Omental fat pad (tissue), 4 donors: ENCODE measurements around the gene EIPR1. TPM values are rescaled to one million over a fixed set of nuclear protein-coding genes. Genes with fewer than 3 reads are reported as not detected.

Experiments used
- ATAC-seq: fragments of 150-250 bp; one replicate; pipeline ENCODE4 v1.9.1; 2016; ENCODE audit warnings: mild to moderate bottlenecking, moderate library complexity; ENCODE audit not compliant: low FRiP score
- DNase-seq: peaks from one replicate; pipeline ENCODE4 v3.0.0-alpha.2; 2019; ENCODE audit warnings: low spot score
- total RNA-seq, 4 donors: library from RNA; depleted of rRNA; stranded (reverse); fragments of >200 nt; gene quantifications; one replicate each; pipeline ENCODE4 v1.1.0, GENCODE V29; 2016
- TF ChIP-seq, protein P1 (sequence below), 3 donors: fragments of 450-650 bp; IDR thresholded peaks; one replicate each; pipeline ENCODE4 v1.5.1; 2016 to 2017; ENCODE audit warnings: antibody characterized with exemption in 3 of 3, mild to moderate bottlenecking in 3 of 3, moderate library complexity in 2 of 3

EIPR1 gene
- total RNA-seq, 4 donors from 2014 or later, result 18.5 to 29.8 (median 21.5) TPM

DNA sequence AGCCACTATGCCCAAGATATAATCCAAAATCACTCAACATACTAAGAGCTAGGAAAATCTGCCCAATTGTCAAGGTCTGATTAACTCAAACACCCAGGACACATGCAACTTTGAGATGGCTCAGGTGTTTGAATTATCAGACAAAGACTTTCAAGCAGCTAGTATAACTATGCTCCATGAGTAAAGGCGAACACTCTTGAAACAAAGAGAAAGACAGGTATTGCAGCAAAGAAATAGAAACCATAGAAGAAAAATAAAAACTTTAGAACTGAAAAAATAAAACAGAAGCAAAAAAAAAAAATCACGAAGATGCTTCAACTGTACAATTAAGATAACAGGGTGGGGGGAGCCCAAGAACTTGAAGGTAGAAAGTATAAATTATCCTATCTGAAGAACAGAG lies 214.2 kb downstream of the EIPR1 start:
- no peak for ATAC-seq

DNA sequence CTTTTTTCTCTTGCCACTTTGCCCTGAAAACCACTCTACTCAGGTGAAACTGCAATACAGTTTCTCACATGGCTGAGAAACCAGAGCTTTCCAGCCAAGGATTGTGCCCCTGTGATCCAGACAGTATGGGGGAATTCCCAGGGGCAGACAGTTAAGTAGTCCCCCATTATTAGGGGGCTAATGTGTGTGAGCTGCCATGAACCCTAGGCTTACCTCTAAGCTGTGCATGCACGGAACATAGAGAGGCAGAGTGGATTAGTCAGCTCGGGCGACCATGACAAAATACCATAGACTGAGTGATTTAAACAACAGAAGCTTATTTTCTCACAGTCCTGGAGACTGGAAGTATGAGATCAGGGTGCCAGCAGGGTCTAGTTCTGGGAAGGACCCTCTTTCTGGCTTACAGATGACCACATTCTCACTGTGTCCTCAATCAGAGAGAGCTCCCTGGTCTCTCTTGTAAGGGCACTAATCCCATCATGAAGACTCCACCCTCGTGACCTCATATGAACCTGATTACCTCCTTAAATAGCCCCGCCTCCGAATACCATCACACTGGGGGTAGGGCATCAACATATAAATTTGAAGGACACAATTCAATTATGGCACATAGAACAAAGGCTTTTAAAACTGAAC lies 215.1 kb downstream of the EIPR1 start:
- no peak for DNase-seq
- no peak for ATAC-seq
- TF ChIP-seq, protein P1, sequence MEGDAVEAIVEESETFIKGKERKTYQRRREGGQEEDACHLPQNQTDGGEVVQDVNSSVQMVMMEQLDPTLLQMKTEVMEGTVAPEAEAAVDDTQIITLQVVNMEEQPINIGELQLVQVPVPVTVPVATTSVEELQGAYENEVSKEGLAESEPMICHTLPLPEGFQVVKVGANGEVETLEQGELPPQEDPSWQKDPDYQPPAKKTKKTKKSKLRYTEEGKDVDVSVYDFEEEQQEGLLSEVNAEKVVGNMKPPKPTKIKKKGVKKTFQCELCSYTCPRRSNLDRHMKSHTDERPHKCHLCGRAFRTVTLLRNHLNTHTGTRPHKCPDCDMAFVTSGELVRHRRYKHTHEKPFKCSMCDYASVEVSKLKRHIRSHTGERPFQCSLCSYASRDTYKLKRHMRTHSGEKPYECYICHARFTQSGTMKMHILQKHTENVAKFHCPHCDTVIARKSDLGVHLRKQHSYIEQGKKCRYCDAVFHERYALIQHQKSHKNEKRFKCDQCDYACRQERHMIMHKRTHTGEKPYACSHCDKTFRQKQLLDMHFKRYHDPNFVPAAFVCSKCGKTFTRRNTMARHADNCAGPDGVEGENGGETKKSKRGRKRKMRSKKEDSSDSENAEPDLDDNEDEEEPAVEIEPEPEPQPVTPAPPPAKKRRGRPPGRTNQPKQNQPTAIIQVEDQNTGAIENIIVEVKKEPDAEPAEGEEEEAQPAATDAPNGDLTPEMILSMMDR (IDR thresholded peaks at IDR 0.05), result no peak

More for the DNA sequence above, 214.2 kb downstream of the EIPR1 start:
- TF ChIP-seq, protein P1 (IDR thresholded peaks at IDR 0.05), result no peak
- DNase-seq, result no peak

DNA sequence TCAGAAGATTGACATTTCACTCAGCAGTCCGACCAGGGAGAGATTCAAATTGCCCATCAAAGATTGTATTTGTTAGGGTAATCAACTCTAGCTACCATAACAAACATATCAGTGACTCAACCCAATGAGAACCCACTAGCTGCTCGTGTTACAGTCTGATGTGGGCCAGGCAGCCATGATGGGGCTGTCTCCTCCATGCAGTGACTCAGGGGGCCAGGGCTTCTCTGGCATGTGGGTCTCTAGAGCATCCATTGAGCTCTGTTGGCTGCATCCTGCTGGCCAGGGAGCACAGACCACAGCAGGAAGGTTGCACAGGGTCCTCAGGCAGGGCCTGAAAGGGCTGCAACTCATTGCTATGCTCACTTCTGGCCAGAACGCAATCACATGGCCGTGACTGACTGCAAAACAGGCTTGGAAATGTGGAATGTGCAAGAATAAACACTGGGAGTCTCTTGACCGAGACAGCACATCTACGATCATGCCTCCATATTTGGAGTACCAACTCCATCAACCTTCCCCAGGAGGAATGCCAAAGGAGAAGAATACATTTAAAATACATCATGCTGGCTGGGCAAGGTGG lies 216.8 kb downstream of the EIPR1 start:
- ATAC-seq, result no peak
- DNase-seq, result no peak
- TF ChIP-seq, protein P1 (IDR thresholded peaks at IDR 0.05), result no peak

DNA sequence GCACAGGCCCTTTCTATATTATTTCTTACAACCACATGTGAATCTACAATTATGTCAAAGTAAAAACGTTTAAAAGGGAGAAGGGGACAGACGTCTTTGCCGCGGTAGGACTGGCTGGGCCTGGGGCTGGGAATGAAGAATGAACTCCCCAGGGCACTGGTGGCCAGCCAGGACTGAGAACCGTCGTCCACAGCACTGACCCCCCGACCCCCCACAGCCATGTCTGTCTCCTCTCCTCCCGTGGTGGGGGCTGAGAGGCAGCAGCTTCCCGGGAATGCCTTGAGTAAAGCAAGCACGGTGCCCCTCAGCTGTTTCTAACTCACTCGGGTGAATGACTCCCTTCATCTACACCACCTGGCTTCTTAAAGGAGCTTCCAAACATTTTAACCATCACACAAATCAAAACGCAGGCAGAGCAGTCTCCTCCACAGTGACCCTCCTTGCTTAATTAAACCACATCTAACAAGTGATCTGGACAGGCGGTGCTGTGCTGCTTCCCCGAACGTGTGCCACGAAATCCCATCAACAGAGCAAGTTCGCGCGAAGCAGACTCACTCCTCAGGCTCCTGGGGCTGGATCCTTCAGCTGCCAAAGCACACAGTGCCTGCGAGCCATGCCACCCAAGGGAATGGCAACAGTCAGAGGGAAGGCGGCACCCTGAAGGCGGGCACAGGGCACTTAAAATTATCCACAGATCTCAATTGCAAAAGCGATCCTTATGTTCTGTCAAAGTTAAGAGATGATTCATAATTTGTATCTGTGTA lies 217.7 kb downstream of the EIPR1 start:
- TF ChIP-seq, protein P1 (IDR thresholded peaks at IDR 0.05), result no peak
- no peak for ATAC-seq

DNA sequence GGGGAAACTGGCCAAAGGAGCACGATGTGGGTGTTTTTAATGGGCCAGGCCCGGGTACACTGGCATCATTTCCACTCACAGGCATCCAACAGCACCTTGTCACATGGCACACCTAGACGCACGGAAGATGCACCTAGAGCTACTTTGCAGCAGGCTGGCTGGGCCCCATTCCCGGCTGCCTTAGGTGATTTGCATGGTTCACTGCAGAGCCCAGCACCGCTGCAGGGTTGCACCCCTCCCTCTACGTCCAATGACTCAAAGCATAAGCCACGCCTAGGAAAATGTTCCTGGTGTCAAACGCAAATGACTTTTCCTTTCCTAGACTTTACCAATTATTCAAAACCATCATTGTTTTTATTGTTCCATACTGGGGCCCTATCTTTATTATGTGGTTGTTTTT lies 222.9 kb downstream of the EIPR1 start:
- DNase-seq, result no peak
- ATAC-seq, result no peak
- TF ChIP-seq, protein P1 (IDR thresholded peaks at IDR 0.05), result no peak

More for the DNA sequence above, 217.7 kb downstream of the EIPR1 start:
- no peak for DNase-seq

DNA sequence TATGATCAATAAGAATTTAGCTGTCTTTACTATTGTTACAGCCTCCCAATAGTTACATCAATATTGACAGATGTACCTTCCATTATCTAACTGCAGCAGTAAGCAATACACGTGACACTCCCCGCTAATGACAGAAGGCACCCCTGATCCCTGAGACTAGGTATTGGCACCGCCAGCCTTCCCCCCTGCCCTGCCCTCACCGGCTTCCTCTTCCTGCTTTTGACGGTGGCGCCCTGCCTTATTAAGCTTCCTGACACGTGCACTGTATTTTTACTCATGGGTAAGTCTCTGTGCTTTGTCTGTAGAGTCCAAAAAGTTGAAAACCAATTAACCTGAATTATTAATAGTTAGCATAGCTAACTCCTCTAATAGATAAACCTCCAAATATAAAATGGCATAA lies 223.5 kb downstream of the EIPR1 start:
- ATAC-seq (no peak), DNase-seq (no peak)
- TF ChIP-seq, protein P1 (IDR thresholded peaks at IDR 0.05), result no peak
